Urinary bladder (tissue), 4 donors: ENCODE results near the gene DDX23. TPM values are rescaled to one million over a fixed set of nuclear protein-coding genes. Genes with fewer than 3 reads are reported as not detected.
A peak's percentile ranks its signal among the peaks of the same experiment; 100 is the strongest.

Experiments
- DNase-seq: peaks from one replicate; pipeline ENCODE4 v3.0.0-alpha.2; 2015; ENCODE audit errors: extremely low spot score
- H3K27ac ChIP-seq: one replicate; pipeline ENCODE4 v1.5.1; 2013; ENCODE audit warnings: low read depth, mild to moderate bottlenecking, moderate library complexity
- H3K36me3 ChIP-seq: one replicate; pipeline ENCODE4 v1.6.1; 2013; ENCODE audit warnings: mild to moderate bottlenecking, moderate library complexity; ENCODE audit not compliant: insufficient read depth
- H3K4me1 ChIP-seq: one replicate; pipeline ENCODE4 v1.6.1; 2013; ENCODE audit warnings: mild to moderate bottlenecking, moderate library complexity; ENCODE audit not compliant: insufficient read depth
- H3K4me3 ChIP-seq: one replicate; pipeline ENCODE4 v1.5.1; 2013; ENCODE audit warnings: low read depth, low read length
- WGBS: extraction: QIAGEN DNeasy Blood & Tissue Kit; methylation state at CpG from one replicate; pipeline ENCODE4 v1.1.7; 2013; 5-methylcytosine and 5-hydroxymethylcytosine counted together
- polyA plus RNA-seq: library from polyadenylated mRNA; stranded (reverse); fragments of 200-250 nt; gene quantifications from one replicate; pipeline ENCODE4 v1.2.3, GENCODE V29; 2013
- total RNA-seq: library from RNA; depleted of rRNA; stranded (reverse); fragments of >200 nt; gene quantifications from one replicate; pipeline ENCODE4 v1.2.3, GENCODE V29; 2014
- donor health status: healthy with polysubstance abuse.
- donor health status: healthy.

DDX23 gene
- total and polyA plus RNA-seq, 2 donors, result 52.2 to 62.8 TPM

- DNase-seq, result no peak
- H3K4me1 ChIP-seq, result no peaks in the 10 kb centered on the region
- peaks cover 2% of the 10 kb centered on the region for H3K36me3 ChIP-seq
- WGBS, result 75% methylated on average over 12 of the region's 12 CpGs
- no peak overlapping the region for H3K4me3 ChIP-seq
- no peak overlapping the region for H3K27ac ChIP-seq
These were observed 27.9 kb downstream of the DDX23 start for GRCh38 chr12:48824112-48824511.

- 91% methylated on average over 11 of the region's 11 CpGs for WGBS
- H3K27ac ChIP-seq, result no peak overlapping the region
- no peaks in the 10 kb centered on the region for H3K4me1 ChIP-seq
- H3K36me3 ChIP-seq, result peaks cover 2% of the 10 kb centered on the region
- no peak overlapping the region for H3K4me3 ChIP-seq
- DNase-seq, result no peak
These were observed 28.7 kb downstream of the DDX23 start for GRCh38 chr12:48823281-48823680.

- DNase-seq, result no peak
- Histone ChIP-seq H3K4me3 (no peak overlapping the region), H3K27ac (no peak overlapping the region), H3K4me1 (no peaks in the 10 kb centered on the region), H3K36me3 (peaks cover 2% of the 10 kb centered on the region)
- 77% methylated on average over 2 of the region's 2 CpGs for WGBS
These were observed 29.3 kb downstream of the DDX23 start for GRCh38 chr12:48822711-48823110.

GRCh38 chr12:48822139-48822538 lies 29.8 kb downstream of the DDX23 start:
- Histone ChIP-seq H3K4me1 (no peaks in the 10 kb centered on the region), H3K36me3 (peaks cover 2% of the 10 kb centered on the region), H3K27ac (no peak overlapping the region), H3K4me3 (no peak overlapping the region)
- no peak for DNase-seq
- 94% methylated on average over 5 of the region's 5 CpGs for WGBS

- Histone ChIP-seq H3K4me3 (no peak overlapping the region), H3K4me1 (no peaks in the 10 kb centered on the region), H3K27ac (no peak overlapping the region), H3K36me3 (no peaks in the 10 kb centered on the region)
- DNase-seq, result no peak
- 65% methylated on average over 5 of the region's 5 CpGs for WGBS
These were observed 31.8 kb downstream of the DDX23 start for GRCh38 chr12:48819986-48820725.

GRCh38 chr12:48818831-48819590 lies 33.0 kb downstream of the DDX23 start:
- Histone ChIP-seq H3K36me3 (no peaks in the 10 kb centered on the region), H3K4me3 (peak overlapping the region; percentile 71), H3K4me1 (no peaks in the 10 kb centered on the region), H3K27ac (no peak overlapping the region)
- no peak for DNase-seq
- 17% methylated on average over 37 of the region's 37 CpGs for WGBS

GRCh38 chr12:48817873-48818830 lies 33.8 kb downstream of the DDX23 start, which contains the start of gene CACNB3:
Gene CACNB3, plus strand, starts transcription at chr12:48818496. Its CDS starts 434 bp downstream, at chr12:48818930.
- H3K4me1 ChIP-seq, result no peaks in the 10 kb centered on the region
- no peak for DNase-seq
- no peaks in the 10 kb centered on the region for H3K36me3 ChIP-seq
- under 1% methylated on average over 79 of the region's 79 CpGs for WGBS
- no peak within 1 kb of the TSS for H3K27ac ChIP-seq
- H3K4me3 ChIP-seq, result peak within 1 kb of the TSS; percentile 71

- Histone ChIP-seq H3K27ac (no peak overlapping the region), H3K4me3 (no peak overlapping the region), H3K4me1 (no peaks in the 10 kb centered on the region), H3K36me3 (no peaks in the 10 kb centered on the region)
- WGBS, result 83% methylated on average over 3 of the region's 3 CpGs
- DNase-seq, result no peak
These were observed 35.7 kb downstream of the DDX23 start for GRCh38 chr12:48816143-48816854.

- peak; percentile 86 for DNase-seq
- Histone ChIP-seq H3K4me1 (no peaks in the 10 kb centered on the region), H3K36me3 (no peaks in the 10 kb centered on the region), H3K4me3 (peak overlapping the region; percentile 60), H3K27ac (peak overlapping the region; percentile 82)
- under 1% methylated on average over 54 of the region's 54 CpGs for WGBS
These were observed 36.5 kb downstream of the DDX23 start for GRCh38 chr12:48815126-48816110.

GRCh38 chr12:48814262-48815125 lies 37.5 kb downstream of the DDX23 start:
- WGBS, result under 1% methylated on average over 69 of the region's 70 CpGs
- H3K4me3 ChIP-seq, result peak overlapping the region; percentile 60
- no peak for DNase-seq

GRCh38 chr12:48813465-48814261 lies 38.3 kb downstream of the DDX23 start:
- Histone ChIP-seq H3K36me3 (no peaks in the 10 kb centered on the region), H3K4me1 (no peaks in the 10 kb centered on the region), H3K27ac (peak overlapping the region; percentile 35), H3K4me3 (peak overlapping the region; percentile 60)
- DNase-seq, result no peak
- 22% methylated on average over 18 of the region's 18 CpGs for WGBS

More at GRCh38 chr12:48814262-48815125, 37.5 kb downstream of the DDX23 start:
- Histone ChIP-seq H3K36me3 (no peaks in the 10 kb centered on the region), H3K27ac (peak overlapping the region; percentile 82), H3K4me1 (no peaks in the 10 kb centered on the region)
